Mucosa of descending colon (tissue), 3 donors: ENCODE data around the gene GTF3A. TPM values are rescaled to one million over a fixed set of nuclear protein-coding genes. Genes with fewer than 3 reads are reported as not detected.
A peak's percentile ranks its signal among the peaks of the same experiment; 100 is the strongest.

Experiments used
- ATAC-seq: fragments of 200-7000 bp; cut with Tn5 transposase; one replicate; pipeline ENCODE4 v1.9.1; 2020; ENCODE audit warnings: mild to moderate bottlenecking, moderate library complexity
- DNase-seq, 3 donors: peaks; one replicate each; pipeline ENCODE4 v3.0.0-alpha.2; 2020
- H3K36me3 ChIP-seq: fragments of 200-600 bp; one replicate; pipeline ENCODE4 v1.8.0; 2021; ENCODE audit warnings: low read depth, mild to moderate bottlenecking
- H3K4me1 ChIP-seq: fragments of 200-600 bp; one replicate; pipeline ENCODE4 v1.8.0; 2021; ENCODE audit warnings: low read depth, mild to moderate bottlenecking
- H3K4me3 ChIP-seq: fragments of 200-600 bp; one replicate; pipeline ENCODE4 v1.8.0; 2021; ENCODE audit warnings: mild to moderate bottlenecking
- H3K9me3 ChIP-seq: fragments of 200-600 bp; one replicate; pipeline ENCODE4 v1.8.0; 2021; ENCODE audit warnings: mild to moderate bottlenecking
- intact Hi-C, 2 donors: fragments of 100-400 bp; cut with DNase I in 1 of 2; cut with micrococcal nuclease in 1 of 2; formaldehyde crosslinking; loops; one replicate each; pipeline versions ENCODE4 v1.11.0 to v1.11.1; 2022; cut with DNase I, micrococcal nuclease
- total RNA-seq, 3 donors: library from RNA; stranded (reverse); fragmentation: NEBNext Ultra II Directional in 2 of 3; extraction: Animal tissue kit (Norgen Biotek cat#: 25700) in 2 of 3; gene quantifications; one replicate each; pipeline versions ENCODE4 v1.2.1 to v1.2.4, GENCODE V29; 2021 to 2023
- TF ChIP-seq, protein P1 (sequence below): fragments of 200-600 bp; IDR thresholded peaks from one replicate; pipeline ENCODE4 v1.8.0; 2022; ENCODE audit warnings: antibody characterized with exemption, mild to moderate bottlenecking
- donor health status: DM: no; HTN: no; CAD: no; lungs with moderate emphysema.
- donor health status: DM: no; HTN: no; CAD: no.
- donor health status: DM: no; HTN: yes; CAD: no.

The GTF3A gene
- total RNA-seq, 3 donors from 2014 or later, result 32.4 to 70.7 (median 43.0) TPM

DNA sequence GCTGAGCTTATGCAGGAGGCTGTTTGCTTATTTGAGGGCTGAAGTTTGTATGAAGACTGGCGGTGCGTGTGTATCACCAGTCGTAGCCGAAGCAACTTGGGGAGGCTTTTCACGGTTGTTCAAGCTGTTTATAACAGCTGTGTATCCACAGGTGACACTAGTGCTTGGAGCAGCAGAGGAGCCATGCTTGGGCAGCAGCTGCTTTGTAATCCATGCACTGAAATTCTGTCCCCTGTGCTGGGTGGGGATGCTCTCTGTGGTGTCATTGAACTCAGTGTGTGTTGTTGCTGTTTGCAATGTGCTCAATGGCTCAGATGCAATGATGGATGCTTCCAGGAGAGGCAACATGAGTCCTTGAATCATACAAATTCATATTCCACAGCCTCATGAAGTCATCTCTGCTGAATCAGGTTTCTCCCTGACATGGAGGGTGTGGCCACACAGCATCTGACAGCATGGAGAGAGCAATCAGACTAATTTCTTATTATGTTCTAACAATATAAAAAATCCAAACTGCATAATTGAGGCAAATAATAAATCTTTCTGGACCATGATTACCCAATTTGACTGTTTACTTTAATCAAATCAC, 18.8 kb upstream of the GTF3A start:
- TF ChIP-seq, protein P1, sequence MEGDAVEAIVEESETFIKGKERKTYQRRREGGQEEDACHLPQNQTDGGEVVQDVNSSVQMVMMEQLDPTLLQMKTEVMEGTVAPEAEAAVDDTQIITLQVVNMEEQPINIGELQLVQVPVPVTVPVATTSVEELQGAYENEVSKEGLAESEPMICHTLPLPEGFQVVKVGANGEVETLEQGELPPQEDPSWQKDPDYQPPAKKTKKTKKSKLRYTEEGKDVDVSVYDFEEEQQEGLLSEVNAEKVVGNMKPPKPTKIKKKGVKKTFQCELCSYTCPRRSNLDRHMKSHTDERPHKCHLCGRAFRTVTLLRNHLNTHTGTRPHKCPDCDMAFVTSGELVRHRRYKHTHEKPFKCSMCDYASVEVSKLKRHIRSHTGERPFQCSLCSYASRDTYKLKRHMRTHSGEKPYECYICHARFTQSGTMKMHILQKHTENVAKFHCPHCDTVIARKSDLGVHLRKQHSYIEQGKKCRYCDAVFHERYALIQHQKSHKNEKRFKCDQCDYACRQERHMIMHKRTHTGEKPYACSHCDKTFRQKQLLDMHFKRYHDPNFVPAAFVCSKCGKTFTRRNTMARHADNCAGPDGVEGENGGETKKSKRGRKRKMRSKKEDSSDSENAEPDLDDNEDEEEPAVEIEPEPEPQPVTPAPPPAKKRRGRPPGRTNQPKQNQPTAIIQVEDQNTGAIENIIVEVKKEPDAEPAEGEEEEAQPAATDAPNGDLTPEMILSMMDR, result no peak
- H3K9me3 ChIP-seq, result no peaks in the 10 kb centered on the region
- H3K4me1 ChIP-seq, result peaks cover 30% of the 10 kb centered on the region
- no peak overlapping the region for H3K4me3 ChIP-seq
- DNase-seq, result peak in 1 of 3 donors; percentile 56
- no peaks in the 10 kb centered on the region for H3K36me3 ChIP-seq
- intact Hi-C loops, result no loop called here
- peak; percentile 49 for ATAC-seq

DNA sequence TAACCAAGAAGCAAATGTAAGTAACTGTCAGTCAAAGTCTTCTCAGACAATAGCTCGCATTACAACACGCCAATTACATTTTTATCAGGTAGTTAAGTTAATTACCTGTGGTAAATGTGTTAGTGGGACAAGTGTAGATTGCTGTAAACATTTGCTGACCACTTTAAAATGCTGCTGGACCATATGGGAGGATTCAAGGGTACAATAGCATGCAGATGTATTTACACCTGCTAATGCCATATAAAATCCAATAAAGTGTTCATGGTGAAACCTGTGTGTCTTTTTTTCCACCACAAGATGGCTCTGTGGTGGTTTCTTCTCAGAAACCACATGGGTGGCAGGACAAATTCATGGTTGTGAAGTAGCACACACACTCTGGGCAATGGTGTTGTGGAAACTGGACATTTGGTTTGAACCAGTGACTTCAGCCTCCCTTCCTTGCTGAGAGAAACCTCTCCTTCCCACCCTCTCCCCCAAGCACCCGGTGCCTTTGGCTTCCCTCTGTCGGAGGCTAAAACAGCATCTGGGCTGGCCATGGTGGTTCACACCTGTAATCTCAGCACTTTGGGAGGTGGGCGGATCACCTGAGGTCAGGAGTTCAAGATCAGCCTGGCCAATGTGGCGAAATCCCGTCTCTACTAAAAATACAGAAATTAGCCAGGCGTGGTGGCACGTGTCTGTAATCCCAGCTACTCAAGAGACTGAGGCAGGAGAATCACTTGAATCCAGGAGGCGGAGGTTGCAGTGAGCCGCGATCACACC, 18.1 kb upstream of the GTF3A start:
- H3K4me3 ChIP-seq, result no peak overlapping the region
- no peaks in the 10 kb centered on the region for H3K36me3 ChIP-seq
- DNase-seq (peak in 2 of 3 donors; percentile 47 to 67), ATAC-seq (peak; percentile 61)
- H3K4me1 ChIP-seq, result peaks cover 24% of the 10 kb centered on the region
- TF ChIP-seq, protein P1, result peak; percentile 28
- intact Hi-C loops, result no loop called here
- H3K9me3 ChIP-seq, result no peaks in the 10 kb centered on the region

DNA sequence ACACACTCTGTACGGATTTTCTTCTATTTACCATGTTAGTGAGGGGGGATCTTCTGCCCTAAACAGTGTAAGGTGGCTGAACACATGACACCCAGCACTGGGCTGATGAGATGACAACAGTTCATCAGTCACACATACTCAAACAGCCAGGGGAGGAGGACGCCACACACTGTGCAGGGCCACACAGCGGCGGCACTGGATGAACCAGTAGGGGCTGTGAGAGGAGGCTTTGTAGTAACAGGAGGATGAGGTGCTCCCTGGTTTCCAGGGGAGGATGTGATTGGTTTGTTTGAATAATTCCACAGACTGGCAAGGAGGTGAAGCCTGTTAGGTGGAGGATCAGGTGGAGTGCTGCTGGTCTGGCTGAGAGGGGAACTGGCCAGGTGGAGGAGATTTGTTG, 16.3 kb upstream of the GTF3A start:
- intact Hi-C loops, result no loop called here
- H3K4me1 ChIP-seq, result peaks cover 22% of the 10 kb centered on the region
- TF ChIP-seq, protein P1, result no peak
- H3K4me3 ChIP-seq, result no peak overlapping the region
- no peak for DNase-seq
- no peak for ATAC-seq
- no peaks in the 10 kb centered on the region for H3K9me3 ChIP-seq
- H3K36me3 ChIP-seq, result no peaks in the 10 kb centered on the region

DNA sequence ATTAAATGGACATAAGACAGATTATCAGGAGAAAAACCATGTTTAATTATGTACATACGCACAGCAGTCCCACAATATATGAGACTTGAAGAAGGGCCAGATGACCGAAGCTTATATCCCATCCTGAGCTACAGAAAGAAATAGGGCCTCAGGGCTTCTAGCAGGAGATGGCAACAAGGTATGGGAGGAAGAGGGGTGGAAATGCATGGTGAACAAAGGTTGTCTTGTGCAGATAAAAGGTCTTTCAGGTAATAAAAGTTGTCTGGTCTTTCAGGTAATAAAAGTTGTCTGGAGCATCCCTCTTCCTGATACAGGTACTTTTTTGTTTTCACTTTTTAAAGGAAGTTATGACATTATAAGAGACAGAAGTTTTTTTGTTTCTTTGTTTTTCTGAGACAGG, 15.4 kb upstream of the GTF3A start:
- Histone ChIP-seq H3K4me3 (no peak overlapping the region), H3K4me1 (peaks cover 12% of the 10 kb centered on the region), H3K36me3 (no peaks in the 10 kb centered on the region), H3K9me3 (no peaks in the 10 kb centered on the region)
- ATAC-seq, result no peak
- TF ChIP-seq, protein P1, result no peak
- no peak for DNase-seq
- intact Hi-C loops, result no loop called here

DNA sequence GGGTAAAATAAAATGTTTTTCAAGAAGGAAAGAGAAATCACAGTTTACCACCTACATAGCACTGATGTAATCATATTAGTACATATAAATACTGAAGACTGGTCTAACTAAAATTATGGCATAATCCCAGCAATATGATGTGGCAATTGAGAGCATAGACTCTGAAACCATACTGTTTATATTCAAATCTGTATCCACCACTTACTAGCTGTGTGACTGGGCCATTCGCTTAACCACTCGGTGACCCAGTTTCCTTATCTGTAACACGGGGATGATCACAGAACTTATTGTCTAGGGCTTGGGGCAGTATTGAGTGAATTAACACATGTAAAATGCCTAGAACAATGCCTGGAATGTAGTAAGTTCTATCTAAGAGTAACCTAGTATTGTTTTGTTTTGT, 13.1 kb upstream of the GTF3A start:
- DNase-seq (no peak), ATAC-seq (no peak)
- H3K4me3 ChIP-seq, result no peak overlapping the region
- no peaks in the 10 kb centered on the region for H3K36me3 ChIP-seq
- H3K9me3 ChIP-seq, result no peaks in the 10 kb centered on the region
- TF ChIP-seq, protein P1, result no peak
- intact Hi-C loops, result no loop called here
- H3K4me1 ChIP-seq, result no peaks in the 10 kb centered on the region
